Measurements from ENCODE around the gene SDK2.

SDK2 gene

DNA sequence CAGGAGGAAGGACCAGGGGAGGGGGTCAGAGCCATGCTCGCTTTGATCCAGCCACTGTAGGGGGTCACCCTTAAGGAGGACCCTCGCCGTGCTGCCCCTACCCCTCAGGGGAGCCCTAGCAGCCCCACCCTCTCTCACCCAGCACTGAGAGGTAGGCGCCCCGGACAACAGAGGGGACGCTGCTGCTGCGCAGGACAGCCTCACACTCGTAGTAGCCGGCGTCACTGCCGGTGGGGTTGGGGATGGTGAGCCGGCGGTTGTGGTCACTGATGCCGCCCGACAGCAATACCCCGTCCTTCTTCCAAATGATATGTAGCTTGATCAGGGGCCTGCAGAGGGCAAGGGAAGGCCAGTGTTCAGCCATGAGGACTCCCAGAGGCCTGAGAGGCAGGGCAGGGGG is 206.4 kb downstream of the SDK2 start:
- DNase-seq: no peak

DNA sequence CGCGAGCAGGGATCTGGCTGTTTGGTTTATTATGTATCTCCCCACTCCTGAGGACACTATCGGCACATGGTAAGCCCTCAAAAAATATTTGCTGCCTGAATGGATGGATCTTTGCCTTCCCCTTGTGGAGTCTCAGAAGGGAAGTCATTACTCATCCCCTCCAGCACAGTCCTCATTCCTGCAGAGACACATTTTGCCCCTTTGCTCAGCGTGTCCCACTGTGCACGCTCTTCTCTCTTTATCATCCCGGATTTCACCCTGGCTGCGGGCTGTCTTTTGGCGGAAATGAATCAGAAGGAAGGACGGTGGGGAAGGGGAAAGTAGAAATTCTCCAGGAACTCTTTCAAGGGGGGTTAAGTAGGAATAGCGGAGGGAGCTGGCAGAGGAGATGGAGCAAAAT is 207.3 kb downstream of the SDK2 start:
- DNase-seq: no peak

DNA sequence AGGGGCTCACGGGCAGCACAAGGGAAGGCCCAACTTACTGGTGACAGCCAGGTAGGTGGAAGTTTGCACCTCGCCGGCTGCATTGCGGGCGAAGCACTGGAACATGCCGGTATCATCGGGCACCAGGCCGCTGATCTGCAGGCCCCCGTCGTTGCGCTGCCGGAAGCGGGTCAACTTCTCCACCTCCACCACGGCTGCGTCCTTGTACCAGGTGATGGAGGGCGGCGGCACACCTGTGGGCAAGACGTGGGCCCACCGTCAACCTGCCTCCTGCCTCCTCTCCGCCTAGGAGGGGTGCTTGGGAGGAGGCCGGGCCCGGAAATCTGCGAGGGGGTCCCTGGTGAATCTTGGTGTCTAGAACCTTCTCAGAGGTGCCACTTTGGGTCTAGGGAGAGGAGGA is 208.8 kb downstream of the SDK2 start:
- DNase-seq: no peak

DNA sequence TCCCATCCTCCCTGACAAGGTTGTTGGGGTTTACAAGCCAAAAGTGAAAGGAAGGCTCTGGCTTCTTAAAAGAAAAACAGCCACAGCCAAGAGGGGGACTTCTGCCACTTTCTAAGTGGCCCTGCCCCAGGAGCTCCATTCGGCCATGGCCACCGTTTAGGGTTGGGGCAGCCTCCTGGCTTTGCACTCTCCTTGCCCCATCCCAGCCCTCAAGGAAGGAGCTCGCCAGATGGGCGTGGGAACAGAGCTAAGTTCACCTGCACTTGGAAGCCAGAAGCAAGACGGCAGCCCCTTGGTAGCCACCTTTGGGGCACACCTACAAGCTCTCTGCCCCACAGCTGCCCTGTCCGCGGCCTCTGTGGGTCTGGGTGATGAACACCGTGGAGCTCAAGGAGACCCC is 210.1 kb downstream of the SDK2 start:
- no peak for DNase-seq

DNA sequence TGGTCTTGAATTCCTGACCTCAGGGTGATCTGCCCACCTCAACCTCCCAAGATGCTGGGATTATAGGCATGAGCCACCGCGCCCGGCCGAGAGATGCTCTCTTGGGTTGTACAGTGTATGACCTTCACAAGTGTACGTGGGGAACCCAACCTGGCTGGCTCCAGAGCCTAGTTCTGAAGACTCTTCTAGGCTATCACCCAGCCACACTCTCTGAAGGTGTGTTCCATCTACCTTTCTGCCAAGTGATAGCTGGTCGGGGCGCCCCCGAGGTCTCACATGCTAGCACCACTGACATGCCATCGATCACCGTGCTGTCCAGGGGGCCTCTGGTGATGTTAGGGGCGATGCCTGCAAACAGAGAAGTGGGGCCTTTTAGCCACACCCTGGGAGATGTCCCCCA is 210.7 kb downstream of the SDK2 start:
- no peak for DNase-seq

DNA sequence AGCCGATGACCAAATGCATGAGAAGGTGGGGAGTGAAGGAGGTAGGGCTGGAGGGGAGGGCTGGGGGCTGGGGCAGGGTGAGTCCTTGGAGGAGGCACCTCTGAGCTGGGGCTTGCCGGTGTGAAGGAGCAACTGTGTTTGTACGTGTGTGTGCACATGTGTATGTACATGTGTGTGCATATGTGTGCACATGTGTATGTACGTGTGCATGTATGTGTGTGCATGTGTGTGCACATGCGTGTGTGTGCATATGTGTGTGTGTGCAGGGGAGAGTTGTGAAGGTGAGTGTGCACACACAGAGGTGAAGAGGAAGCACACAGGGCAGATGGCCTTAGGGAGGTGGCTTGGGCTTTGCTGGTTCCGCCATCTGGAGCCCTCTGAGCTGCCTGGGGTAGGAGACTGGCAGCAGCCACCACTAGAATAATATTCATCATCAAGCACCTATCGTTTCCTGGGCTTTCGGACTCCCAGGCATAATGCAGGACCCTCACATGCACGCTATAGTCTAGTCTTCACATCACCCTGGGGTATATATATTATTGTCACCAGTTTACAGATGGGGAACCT is 211.5 kb downstream of the SDK2 start:
- no peak for DNase-seq

DNA sequence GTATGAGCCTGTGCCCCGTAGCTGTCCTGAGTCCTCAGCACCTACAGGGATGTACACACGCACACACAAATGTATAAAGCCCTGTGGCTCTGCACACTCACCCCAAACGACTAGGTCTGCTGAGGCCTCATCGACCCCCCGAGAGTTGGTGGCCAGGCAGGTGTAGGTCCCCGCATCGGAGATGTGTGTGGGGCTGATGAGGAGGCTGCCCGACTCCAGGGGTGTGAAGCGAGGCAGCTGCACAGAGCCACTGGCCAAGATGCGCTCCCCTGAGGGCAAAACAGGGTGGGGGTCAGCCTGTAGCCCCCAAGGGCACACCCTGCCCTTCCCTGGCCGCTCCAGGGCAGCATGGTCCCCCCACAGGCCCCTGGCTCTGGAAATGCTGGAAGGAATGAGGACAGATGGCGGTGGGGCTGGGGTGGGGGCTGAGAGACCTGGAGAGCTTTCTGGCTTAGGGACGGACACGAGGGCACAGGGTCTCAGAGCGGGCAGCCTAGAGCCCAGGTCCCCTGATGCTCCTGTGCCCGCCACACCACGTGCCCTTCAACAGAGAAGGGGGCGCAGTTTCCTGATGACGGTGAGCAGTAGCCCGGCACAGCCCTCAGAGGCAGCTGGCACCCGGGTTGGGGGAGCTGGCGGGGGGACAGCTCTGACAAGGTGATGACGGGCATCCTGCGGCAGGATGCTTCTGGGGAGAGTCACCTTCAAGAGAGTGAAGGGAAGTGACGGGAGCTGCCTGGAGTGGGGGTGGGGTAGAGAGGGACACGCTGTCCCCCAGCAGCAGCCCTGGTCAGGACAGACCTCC is 212.6 kb downstream of the SDK2 start:
- DNase-seq: no peak

DNA sequence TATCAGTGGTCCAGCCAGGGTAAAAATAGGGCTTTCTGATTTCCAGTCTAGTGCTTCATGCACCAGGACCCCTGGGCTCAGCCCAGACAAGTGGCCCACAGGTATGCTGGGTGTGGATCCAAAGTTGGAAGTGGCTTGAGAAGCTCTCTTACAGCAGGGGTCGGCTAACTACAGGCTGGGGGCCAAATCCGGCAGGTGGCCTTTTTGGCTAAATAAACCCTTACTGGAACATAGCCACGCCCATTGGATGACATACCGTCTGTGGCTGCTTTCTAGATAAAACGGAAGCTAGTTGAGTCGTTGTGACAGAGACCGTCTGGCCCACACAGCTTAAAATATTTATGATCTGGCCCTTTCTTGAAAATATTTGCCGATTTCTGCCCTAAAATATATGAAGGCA is 213.4 kb downstream of the SDK2 start:
- DNase-seq: no peak

DNA sequence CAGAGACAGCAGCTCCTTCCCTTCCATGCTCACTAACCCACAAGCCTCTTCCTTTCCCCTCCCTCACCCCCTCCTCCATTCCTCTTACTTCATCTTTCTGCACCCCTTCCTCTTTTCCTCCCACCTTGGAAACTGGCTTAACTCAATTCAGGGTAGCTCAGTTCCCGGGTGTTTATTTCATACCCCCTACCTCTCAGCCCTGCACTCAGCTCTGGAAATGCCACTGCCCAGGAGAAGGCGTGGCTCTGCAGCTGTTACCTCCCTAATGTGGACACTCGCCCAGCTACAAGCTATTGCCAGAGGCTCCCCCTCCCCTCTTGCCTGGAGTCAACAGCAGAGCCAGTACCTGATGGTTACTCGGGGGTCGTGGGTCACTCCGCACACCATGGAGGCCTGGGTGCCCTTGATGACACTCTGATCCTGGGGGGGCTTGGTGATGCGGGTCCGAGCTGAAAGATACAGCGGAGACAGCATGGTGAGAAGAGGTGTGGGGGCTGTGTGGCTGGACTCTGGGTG is 214.0 kb downstream of the SDK2 start:
- DNase-seq: no peak

DNA sequence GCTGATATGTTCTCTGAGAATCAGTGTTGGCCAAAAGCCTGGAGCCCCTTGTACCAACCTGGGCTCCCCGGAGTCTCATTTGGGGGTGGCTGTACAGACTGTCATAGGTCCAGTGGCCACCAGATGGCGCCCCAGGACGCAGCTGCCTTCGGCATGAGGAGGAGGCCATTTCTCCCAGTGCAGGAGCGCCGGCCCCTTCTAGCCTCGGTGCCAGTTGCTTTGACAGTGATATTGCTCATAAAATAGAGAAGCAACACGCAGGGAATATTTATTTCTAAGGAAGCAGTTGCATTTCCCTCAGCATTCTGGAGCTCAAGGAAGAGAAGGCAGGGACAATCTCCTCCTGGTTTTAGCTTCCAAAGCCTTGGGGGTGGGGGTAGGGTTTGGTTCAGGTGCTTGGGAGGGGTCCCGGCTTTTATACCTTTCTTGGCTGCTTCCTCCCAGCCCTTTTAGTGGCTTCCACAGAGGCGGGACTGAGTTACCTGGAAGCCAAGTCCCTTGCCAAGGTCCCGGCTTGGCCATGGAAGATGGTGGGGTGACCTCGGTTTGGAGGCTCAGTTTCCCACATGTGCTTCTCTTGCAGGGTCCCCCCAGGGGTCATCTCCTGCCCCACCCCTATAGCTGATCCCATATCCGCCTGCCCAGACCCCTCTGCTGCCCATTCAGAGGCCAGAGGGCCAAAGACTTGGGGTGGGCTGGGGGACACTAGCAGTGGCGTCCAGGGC is 214.6 kb downstream of the SDK2 start:
- peak; percentile 71 for DNase-seq

DNA sequence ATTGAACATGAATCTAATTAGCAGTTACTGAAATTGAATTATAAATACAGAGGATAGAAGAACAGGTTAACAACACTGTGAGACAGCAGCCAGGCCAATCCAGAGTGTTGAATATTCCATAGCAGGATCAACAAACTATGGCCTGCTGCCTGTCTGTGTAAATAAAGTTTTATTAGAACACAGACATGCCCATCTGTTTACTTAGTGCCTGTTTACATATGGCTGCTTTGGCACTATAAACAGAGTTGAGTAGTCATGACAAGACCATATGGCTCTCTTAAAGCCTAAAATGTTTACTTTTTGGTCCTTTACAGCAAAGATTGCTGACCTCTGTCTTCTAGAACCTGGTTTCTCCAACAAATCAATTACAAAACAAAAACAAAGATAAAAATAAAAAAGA is 217.0 kb downstream of the SDK2 start:
- DNase-seq: no peak

DNA sequence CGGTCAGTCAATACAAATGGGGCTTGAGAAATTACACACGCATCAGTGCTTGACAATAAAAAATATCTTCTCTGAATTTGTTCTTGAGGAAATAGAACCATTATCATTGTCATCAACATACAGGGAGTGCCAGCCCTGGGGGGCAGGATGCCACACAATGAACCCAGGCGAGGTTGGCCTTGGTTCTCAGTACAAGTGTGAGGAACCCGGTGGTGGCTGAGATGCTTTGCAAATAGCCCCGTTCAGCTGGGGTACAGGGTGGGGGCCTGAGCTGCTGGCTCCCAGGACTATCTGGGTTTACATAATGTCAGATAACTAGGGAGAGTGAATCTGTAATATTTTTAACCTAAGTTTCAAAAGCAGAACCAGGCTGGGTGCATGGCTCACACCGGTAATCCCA is 219.7 kb downstream of the SDK2 start:
- no peak for DNase-seq

DNA sequence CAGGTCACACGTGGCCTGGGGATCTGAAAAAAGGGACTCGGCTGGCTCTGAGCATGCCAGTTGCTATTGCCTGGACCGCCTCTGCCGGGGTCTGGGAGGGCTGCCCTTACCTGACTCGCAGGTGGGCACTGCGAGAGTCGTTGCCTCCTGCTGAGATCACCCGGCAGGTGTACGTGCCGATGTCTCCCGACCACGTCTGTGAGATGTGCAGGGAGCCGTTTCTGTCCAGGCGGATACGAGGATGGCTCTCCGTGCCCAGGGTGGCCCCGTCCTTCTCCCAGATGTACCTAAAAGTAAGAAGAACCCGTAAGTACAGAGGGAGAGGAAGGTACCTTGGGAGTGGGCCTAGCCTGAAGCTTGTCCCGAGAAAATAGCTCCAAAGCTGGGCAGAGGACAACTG is 220.4 kb downstream of the SDK2 start:
- no peak for DNase-seq

DNA sequence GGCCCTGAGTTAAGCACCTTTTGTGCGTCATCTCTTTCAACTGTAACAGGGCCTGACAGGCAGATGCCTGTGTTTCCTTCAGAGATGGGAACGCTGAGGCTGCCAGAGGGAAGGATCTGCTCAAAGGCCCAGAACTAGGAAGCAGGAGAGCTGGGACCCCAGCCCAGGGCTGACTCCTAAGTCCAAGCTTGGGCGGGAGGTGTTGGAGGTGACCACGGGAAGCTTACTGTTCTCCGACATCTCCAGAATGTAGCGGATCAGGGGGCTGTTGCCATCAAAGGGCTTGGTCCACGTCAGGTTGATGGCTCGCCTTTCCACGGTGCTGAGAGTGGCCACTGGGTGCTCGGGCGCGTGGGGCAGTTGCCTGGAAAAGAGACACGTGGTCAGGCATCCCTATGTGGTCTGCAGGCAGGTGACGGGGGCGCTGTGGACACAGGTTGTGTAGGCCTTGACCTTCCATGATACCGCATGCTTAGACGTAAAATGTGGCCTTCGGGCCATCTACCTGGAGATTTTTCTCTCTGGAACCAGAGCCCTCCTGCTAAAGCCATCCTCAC is 221.0 kb downstream of the SDK2 start:
- DNase-seq: no peak

DNA sequence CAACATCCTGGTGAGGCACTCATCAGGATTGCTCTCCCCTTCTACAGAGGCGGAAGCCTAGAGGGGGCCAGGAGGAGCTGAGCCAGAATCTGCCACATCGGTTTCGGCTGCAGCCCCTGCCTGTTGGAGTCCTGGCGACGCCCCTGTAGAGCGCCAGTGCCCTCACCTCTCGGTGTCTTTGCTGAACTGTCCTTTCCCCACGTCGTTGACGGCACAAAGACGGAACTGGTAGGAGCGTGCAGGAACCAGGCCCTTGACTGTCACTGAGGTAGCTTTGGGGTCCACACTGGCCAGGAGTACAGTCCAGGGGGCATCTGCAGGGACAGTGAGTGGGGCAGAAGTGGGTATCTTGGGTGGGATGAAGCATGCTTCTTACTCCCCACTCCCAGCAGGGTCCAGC is 222.1 kb downstream of the SDK2 start:
- DNase-seq: no peak

DNA sequence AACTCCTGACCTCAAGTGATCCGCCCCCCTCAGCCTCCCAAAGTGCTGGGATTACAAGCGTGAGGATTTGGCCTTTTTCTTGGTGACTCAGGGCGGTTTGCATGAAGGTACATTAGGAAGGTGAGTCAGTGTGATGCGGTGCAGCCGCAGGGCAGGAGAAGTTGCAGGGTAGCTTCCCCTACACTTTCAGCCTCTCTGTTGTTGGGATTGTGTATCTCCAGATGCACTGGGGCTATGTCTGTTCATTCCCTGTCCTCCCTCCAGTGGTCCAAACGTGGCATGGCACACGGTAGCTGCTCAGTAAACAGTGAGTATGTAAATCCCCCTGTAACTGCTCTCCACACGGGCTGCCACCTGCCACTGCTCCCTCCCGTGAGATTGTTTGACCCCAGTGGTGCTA is 223.3 kb downstream of the SDK2 start:
- DNase-seq: no peak

DNA sequence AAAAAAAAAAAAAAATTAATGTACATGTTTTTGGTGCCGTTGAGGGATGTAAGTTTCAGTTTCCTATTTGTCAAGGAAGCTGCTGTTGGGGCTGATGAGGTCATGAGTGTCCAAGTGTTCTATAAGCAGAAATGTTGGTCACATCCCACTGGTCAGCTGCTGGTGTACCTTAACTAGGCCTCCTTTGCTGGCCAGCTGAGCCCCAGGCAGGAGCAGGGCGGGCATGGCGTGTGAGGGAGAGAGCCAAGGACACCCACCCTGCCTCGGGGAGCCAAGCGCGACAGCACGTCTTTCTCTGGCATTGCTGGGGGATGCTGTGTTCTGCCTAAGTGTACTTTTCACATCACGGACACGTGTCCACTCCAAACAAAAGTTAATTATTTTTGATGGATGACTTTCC is 224.4 kb downstream of the SDK2 start:
- no peak for DNase-seq

DNA sequence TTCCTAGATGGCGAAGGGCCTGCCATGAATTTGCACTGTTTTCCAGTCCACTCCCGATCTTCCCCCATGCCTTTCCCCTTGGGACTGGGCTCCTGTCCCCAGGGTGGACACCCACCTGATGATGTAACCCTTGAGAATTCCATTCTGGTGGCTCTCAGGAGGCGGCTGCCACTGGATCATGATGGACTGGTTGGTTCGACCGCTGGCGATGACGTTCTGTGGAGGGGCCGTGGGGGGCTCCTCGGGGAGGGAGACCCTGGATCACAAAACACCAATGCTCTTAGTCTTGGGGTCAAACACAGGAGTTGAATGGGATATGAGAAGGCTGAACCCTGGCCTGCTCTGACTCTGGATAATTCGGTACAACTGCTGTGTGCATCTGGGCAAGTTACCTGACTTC is 225.2 kb downstream of the SDK2 start:
- DNase-seq: no peak

DNA sequence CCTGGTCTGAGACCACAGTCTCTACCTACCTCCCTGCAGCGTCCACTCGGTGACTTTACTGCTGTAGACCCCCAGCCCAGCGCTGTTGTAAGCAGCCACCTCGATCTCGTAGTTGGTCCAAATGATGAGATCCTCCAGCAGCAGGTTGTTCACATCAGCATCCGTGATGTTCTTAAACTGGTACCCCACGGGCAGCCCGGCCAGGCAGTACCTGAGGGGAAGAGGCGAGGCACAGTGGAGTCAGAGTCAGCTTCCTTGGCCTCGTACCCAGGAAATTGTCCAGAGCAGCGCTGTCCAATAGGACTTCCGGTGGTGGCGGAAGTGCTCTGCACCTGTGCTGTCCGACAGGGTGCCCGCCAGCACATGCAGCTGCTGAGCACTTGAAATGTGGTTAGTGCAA is 228.5 kb downstream of the SDK2 start:
- no peak for DNase-seq

DNA sequence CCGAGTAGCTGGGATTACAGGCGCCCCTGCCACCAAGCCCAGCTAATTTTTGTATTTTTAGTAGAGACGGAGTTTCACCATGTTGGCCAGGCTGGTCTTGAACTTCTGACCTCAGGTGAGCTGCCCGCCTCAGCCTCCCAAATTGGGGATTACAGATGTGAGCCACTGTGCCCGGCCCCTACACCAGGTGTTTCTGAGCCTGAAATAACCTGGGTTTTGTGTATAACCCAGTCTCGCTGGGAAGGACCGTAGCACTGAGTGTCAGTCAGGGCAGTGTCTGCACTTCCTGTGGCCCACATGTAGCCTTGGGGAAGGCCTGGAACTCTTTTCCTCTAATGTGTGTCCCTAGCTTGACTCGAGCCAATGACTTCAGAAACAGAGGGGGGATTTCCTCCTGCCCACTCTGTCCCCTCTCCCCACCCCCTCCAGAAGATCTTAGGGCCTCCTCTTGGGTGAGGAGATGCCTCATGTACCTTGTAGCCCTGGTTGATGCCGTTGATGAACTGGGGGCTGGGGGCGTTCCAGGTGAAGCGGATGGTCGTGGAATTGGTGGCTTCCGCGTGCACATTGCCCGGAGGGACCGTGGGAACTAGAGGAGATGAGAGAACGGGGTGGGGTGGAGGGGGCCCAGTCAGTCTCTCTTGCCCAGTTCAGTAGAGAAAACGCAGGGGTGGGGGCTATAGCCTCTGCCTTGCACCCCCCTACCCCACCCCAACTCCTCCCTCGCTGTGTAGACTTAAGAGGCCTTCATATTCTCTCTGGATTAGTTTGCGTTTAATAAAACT is 229.9 kb downstream of the SDK2 start:
- no peak for DNase-seq

DNA sequence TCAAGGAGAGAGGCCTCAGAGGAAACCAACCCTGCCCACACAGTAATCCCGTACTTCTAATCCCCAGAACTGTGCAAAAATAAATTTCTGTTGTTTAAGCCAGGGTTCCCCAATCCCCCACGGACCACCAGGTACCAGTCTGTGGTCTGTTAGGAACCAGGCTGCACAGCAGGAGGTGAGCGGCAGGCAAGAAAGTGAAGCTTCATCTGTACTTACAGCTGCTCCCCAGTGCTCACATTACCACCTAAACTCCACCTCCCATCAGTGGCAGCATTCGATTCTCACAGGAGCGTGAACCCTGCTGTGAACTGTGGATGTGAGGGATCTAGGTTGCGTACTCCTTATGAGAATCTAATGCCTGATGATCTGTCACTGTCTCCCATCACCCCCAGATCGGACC is 231.3 kb downstream of the SDK2 start:
- no peak for DNase-seq

DNA sequence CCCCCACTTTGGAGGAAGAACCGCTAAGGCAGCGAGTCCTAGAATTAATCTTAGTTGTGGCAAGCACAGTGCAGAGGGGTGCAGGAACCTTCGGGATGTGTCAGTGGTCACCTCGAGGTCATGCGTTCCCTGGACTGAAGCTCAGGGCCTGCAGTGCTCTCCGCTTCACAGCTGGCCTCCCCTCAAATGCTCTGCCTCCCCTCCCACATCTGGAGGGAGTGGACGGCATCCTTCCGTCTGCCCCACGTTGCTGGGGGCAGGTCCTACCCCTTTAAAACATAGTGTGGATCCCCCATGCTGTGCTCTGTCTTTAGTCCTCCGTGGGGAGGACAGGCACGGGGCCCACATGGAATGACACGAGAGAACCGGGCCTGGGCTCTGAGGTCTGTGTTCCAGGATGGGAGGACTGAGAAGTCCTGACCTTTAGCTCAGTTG is 232.9 kb downstream of the SDK2 start:
- DNase-seq: no peak

All from CD4-positive, alpha-beta T cell treated with Interleukin-4 for 4 hours (primary cell).